Body of pancreas (tissue), 4 donors: Measurements from ENCODE around the gene F8. TPM values are rescaled to one million over a fixed set of nuclear protein-coding genes. Genes with fewer than 3 reads are reported as not detected.
"Not testable (repeated sequence)": the region's sequence is repeated elsewhere in the genome, so short reads cannot be mapped to it uniquely, and the experiment has no call there.

Experiments
- ATAC-seq: fragments of 150-250 bp; one replicate; pipeline ENCODE4 v1.9.1; 2016
- DNase-seq, 4 donors: peaks; one replicate each; pipeline ENCODE4 v3.0.0-alpha.2; 2019
- H3K27ac ChIP-seq, 4 donors: fragments of 200-600 bp; sonication (generic); 1 replicate in 3 of 4; 2 replicates in 1 of 4; pipeline versions ENCODE4 v1.5.1 to v1.6.1; 2016 to 2019; ENCODE audit warnings: mild to moderate bottlenecking in 1 of 4, mixed read lengths in 1 of 4, moderate library complexity in 1 of 4
- H3K27me3 ChIP-seq, 2 donors: fragments of 200-600 bp; sonication (generic); one replicate each; pipeline ENCODE4 v1.6.0; 2016; ENCODE audit warnings: mild to moderate bottlenecking in 1 of 2
- H3K36me3 ChIP-seq, 2 donors: fragments of 200-600 bp; sonication (generic); replicated peaks in 1 of 2; 2 replicates each; pipeline ENCODE4 v1.5.1; 2016; ENCODE audit warnings: low read depth in 2 of 2; ENCODE audit not compliant: insufficient read depth in 1 of 2
- H3K4me1 ChIP-seq: fragments of 200-600 bp; sonication (generic); one replicate; pipeline ENCODE4 v1.6.0; 2016
- H3K4me3 ChIP-seq, 2 donors: fragments of 200-600 bp; sonication (generic); 1 replicate in 1 of 2; 2 replicates in 1 of 2; pipeline ENCODE4 v1.5.1; 2016 to 2019
- H3K9me3 ChIP-seq, 3 donors: fragments of 200-600 bp; sonication (generic); 1 replicate in 2 of 3; 2 replicates in 1 of 3; pipeline ENCODE4 v1.5.1; 2016
- POLR2A ChIP-seq, 3 donors: fragments of 450-650 bp; IDR thresholded peaks; one replicate each; pipeline ENCODE4 v1.6.1; 2016; ENCODE audit warnings: antibody characterized with exemption in 3 of 3, mild to moderate bottlenecking in 2 of 3
- WGBS, 2 donors: methylation state at CpG; one replicate each; pipeline ENCODE4 v1.1.5; 2017; 5-methylcytosine and 5-hydroxymethylcytosine counted together
- intact Hi-C: fragments of 100-400 bp; cut with DNase I; formaldehyde crosslinking; loops from one replicate; pipeline ENCODE4 v1.15.1; 2023
- total RNA-seq, 2 donors: library from RNA; depleted of rRNA; stranded (reverse); fragments of >200 nt; gene quantifications; one replicate each; pipeline ENCODE4 v1.1.0, GENCODE V29; 2016
- TF ChIP-seq, protein P1 (sequence below), 7 experiments: fragments of 450-650 bp in 4 of 7; fragments of 200-600 bp in 3 of 7; sonication (generic) in 3 of 7; IDR thresholded peaks; one replicate each; pipeline ENCODE4 v1.5.1; 2016 to 2019; ENCODE audit warnings: antibody characterized with exemption in 7 of 7

Gene F8
- total RNA-seq, 2 donors from 2014 or later = 5.7 to 9.2 TPM

DNA sequence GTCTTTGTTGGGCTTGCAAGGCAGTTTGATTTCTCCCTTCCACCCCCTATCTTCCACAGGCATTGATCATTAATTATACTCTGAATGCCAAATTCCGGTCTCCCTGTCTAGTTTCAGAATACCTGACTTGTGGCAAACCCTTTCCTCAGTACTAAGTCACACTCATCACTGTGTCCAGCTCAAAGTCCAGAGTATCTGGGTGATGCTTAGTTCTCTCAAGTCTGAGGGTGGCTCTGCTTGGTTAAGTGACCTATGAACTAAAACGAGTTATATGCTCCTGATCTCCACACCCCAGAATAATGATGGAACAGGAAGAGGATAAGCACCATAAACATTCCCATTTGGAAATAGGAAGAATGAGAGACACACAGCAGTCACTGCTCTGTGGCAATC is 194.5 kb downstream of the F8 start:
- 68 to 69% methylated on average over 1 to 2 of the region's 2 CpGs for WGBS, 2 donors
- Histone ChIP-seq H3K27ac (no peak overlapping the region), H3K36me3 (no peaks in the 10 kb centered on the region), H3K27me3 (no peaks in the 10 kb centered on the region), H3K9me3 (no peaks in the 10 kb centered on the region), H3K4me1 (no peaks in the 10 kb centered on the region), H3K4me3 (no peak overlapping the region)
- intact Hi-C loops = no loop called here
- TF ChIP-seq POLR2A (IDR thresholded peaks at IDR 0.05) = no peak
- TF ChIP-seq, protein P1, sequence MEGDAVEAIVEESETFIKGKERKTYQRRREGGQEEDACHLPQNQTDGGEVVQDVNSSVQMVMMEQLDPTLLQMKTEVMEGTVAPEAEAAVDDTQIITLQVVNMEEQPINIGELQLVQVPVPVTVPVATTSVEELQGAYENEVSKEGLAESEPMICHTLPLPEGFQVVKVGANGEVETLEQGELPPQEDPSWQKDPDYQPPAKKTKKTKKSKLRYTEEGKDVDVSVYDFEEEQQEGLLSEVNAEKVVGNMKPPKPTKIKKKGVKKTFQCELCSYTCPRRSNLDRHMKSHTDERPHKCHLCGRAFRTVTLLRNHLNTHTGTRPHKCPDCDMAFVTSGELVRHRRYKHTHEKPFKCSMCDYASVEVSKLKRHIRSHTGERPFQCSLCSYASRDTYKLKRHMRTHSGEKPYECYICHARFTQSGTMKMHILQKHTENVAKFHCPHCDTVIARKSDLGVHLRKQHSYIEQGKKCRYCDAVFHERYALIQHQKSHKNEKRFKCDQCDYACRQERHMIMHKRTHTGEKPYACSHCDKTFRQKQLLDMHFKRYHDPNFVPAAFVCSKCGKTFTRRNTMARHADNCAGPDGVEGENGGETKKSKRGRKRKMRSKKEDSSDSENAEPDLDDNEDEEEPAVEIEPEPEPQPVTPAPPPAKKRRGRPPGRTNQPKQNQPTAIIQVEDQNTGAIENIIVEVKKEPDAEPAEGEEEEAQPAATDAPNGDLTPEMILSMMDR (IDR thresholded peaks at IDR 0.05) = no peak
- no peak for ATAC-seq
- DNase-seq = no peak

DNA sequence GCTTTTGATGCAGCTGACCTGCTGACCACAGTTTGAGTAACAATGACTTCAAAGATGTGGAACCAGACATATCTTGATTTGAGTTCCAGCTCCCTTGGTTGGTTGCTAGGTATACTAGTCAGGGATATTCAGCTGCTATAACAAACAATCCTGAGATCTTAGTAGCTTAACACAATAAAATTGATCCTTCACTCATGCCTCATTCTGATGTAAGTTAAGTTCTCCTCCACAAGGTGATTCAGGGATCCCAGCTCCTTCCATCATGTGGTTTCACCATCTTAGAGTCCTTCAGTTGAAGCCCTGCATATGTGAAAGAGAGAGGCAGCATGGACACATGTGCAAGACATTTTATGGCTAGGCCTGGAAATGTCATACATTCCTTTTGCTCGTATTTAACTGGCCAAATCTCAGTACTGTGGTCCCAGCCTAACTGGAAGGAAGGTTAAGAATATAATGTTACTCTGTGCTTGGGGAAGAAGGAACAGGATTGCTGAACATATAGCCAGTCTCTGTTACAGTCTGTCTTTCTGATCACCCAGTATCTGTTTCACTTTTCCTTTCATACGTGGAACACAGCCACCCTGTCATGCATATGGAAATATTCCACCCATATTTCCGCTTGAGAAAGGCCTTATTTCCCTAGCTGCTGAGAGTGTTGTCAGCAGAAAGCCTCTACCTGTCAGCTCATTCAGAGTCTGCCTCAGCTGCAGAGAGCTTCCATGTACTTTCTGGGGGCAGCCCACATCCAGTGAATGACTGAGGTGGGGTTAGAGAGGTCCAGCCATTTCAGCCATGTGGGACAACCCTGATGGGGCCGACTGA is 195.1 kb downstream of the F8 start:
- ATAC-seq = no peak
- DNase-seq = no peak
- intact Hi-C loops = no loop called here
- 58 to 63% methylated on average over 3 to 4 of the region's 4 CpGs for WGBS, 2 donors
- no peaks in the 10 kb centered on the region for H3K27me3 ChIP-seq
- H3K27ac ChIP-seq = no peak overlapping the region
- no peaks in the 10 kb centered on the region for H3K9me3 ChIP-seq
- H3K4me1 ChIP-seq = no peaks in the 10 kb centered on the region
- no peak overlapping the region for H3K4me3 ChIP-seq
- TF ChIP-seq POLR2A (IDR thresholded peaks at IDR 0.05) = no peak
- TF ChIP-seq, protein P1 (IDR thresholded peaks at IDR 0.05) = no peak
- no peaks in the 10 kb centered on the region for H3K36me3 ChIP-seq

DNA sequence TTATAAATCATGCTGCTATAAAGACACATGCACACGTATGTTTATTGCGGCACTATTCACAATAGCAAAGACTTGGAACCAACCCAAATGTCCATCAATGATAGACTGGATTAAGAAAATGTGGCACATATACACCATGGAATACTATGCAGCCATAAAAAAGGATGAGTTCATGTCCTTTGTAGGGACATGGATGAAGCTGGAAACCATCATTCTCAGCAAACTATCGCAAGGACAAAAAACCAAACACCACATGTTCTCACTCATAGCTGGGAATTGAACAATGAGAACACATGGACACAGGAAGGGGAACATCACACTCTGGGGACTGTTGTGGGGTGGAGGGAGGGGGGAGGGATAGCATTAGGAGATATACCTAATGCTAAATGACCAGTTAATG is 196.9 kb downstream of the F8 start:
- DNase-seq, H3K9me3 ChIP-seq, H3K4me1 ChIP-seq, H3K4me3 ChIP-seq, H3K36me3 ChIP-seq, H3K27ac ChIP-seq, ATAC-seq, H3K27me3 ChIP-seq, intact Hi-C loops: not testable (repeated sequence)
- WGBS, 2 donors = no CpG with 5 or more reads among the region's 3 CpGs

GRCh38 chrX:154824638-154825037 is 197.9 kb downstream of the F8 start:
- H3K4me3 ChIP-seq = no peak overlapping the region
- DNase-seq (no peak), ATAC-seq (no peak)
- H3K36me3 ChIP-seq = no peaks in the 10 kb centered on the region
- WGBS, 2 donors = 36 to 42% methylated on average over 1 of the region's 1 CpG
- no peaks in the 10 kb centered on the region for H3K9me3 ChIP-seq
- TF ChIP-seq POLR2A (IDR thresholded peaks at IDR 0.05) = no peak
- TF ChIP-seq, protein P1 (IDR thresholded peaks at IDR 0.05) = no peak
- intact Hi-C loops = no loop called here
- no peaks in the 10 kb centered on the region for H3K27me3 ChIP-seq
- no peaks in the 10 kb centered on the region for H3K4me1 ChIP-seq
- H3K27ac ChIP-seq = no peak overlapping the region

- no peaks in the 10 kb centered on the region for H3K36me3 ChIP-seq
- ATAC-seq (no peak), DNase-seq (no peak)
- no peaks in the 10 kb centered on the region for H3K27me3 ChIP-seq
- 74% methylated on average over 3 of the region's 3 CpGs for WGBS, 2 donors
- no peaks in the 10 kb centered on the region for H3K9me3 ChIP-seq
- no peak overlapping the region for H3K4me3 ChIP-seq
- H3K4me1 ChIP-seq = no peaks in the 10 kb centered on the region
- intact Hi-C loops = no loop called here
- no peak for TF ChIP-seq POLR2A (IDR thresholded peaks at IDR 0.05)
- TF ChIP-seq, protein P1 (IDR thresholded peaks at IDR 0.05) = no peak
- H3K27ac ChIP-seq = no peak overlapping the region
Observed at GRCh38 chrX:154822029-154822428, 200.5 kb downstream of the F8 start.
